HG02623 (cell line): ENCODE data around the gene HTT.

Source experiments
- ATAC-seq: cut with Tn5 transposase; IDR thresholded peaks from one replicate; pipeline ENCODE4 v1.9.1; 2021; ENCODE audit warnings: moderate library complexity; ENCODE audit not compliant: unreplicated experiment

The HTT gene

DNA sequence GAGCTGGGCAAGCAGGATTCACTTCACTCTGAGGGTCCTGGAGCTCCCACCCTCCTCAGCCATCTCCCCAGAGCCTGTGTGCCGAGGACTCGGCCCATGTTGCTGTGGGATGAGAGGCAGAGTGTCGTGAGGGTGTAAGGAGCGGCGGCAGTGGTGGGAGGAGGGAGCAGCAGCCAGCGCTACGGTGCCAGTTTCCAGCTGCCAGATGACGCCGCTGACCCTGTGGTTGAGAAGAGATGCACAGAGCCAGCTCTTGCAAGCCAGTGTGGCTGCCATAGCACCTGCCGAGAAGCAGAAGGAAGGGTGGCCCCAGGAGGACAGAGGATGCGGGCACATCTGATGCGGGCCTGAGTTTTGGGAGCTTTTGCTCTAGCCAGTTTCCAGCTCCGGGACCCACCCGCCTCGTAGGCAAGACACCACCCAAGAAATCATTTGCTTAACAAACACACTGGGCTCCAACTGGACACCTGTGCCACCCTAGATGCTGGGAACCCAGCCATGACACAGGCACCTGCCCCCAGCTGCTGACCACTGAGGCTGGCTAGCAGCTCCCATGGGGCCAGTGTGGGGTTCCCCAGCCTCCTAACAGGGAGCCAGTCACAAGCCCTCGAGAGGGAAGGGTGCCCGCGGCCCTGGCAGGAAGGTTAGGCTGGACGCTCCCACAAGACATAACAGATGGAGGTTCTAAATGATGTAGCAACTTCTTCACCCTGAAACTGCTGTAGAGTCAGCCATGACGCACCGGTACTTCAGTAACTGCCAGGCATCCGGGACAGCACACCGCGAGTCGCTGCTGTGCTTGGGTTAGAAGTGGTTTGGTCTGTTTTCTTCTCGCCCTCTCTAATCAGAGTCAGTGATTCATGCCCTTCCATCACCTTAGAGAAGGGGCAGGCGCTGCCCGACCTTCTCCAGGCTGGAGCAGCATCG, 183.3 kb downstream of the HTT start:
- ATAC-seq: no peak

DNA sequence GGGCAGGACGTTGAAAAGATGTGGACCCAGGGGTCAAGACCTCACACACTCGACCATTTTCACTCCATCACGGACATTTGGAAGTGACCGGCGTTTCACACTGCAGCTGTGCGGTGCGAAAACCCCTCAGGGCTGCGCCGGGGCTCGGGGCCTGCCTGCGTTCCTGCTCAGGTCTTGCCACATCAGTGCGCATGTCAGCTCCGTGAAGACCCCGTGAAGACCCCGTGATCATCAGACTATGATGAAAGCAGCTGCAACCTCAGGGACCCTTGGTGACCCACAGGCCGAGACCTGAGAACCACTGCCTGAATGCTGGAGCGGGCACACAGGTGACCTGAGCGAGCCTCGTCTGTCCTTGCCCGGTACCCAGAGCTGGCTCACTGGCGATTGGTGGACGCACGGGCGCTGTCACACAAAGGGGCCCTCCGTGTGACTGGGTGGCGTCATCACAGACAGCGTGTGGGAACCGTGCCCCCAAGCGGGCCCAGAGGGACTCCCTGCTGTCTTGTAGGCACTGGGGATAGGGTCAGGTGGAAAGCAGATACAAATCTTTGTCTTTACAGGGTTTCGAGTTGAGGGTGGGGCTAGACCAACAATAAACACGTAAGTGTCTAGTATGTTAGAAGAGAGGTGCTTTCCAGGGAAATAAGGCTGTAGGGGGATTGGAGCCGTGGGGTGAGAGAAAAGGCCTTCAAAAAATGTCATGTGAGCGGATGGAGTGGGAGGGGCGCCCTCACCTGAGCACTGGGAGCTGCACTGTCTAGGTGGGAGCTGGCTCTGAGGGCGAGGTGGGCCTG, 187.1 kb downstream of the HTT start:
- no peak for ATAC-seq

DNA sequence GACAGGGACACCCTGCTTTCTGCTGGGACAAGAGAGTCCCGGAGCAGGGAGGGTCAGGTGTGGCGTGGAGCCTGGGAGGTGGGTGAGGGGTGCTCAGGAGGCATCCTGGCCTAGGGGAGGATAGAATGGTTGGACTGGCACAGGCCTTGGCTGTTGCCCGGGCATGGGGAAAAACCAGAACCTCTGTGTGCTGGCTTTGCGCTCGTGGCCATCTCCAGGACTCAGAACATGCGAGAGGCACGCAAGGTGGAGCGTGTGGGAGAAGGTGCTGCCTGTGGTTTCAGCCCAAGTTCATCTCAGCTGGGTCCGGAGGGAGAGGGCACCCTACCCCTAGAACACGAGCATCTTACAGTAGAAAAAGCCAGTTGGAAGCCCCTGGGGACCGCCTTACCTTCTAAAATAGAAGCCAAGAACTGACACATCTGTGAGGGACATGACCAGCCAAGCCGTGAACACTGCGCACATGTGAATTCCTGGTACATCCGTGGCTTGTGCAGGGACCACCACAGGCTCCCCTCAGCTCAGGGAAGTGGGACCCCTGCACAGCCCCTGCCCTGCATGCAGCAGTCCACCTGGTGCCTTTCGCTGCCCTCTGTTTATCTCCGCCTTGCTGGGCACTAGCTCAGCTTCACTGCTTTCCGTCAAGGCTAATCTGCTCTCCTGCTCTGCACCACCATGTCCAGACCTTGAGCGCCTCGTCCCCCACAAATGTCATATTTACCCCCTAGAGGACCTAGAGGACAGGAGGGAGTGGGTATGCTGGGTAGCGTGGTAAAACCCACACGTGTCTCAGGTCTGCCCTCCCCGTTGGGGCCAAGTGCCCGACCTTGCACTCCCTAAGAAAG, 187.9 kb downstream of the HTT start:
- no peak for ATAC-seq

DNA sequence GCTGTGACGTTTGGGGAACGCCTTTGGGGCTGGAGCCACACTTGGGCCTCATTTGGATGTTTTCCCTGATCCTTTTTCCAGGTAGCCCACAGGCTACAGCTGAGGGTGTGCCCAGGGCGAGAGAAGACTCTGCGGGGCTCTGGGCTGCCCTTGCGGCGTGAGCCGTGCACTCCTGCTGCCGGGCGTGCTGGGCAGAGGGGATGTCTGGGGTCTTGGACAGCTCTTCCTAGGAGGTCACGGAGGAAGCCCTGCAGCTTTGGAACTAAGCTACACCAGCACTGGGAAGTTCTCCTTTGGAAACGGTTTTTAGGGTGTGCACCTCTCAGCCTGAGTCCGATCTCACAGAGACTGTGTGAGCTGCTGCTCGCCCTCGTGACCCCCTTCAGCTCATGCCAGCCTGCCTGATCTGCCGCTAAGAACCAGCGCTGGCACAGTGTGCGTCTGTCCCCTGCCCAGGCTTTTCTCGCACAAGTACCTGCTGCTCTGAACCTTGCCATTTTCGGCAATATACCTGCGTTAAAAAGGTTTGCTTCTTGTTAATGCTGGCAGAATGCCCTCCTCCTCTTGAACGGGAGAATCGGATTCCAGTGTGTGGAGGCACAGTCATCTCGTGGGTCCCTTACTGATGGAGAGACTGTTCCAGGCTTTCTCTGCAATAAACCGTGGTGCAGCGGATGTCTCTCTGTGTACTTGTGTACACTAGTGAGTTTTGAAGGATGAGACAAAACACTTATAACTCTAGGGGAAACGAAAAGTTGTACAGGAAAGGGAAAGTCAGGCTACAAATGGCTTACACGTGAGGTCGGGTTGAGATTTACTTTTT, 188.8 kb downstream of the HTT start:
- no peak for ATAC-seq

DNA sequence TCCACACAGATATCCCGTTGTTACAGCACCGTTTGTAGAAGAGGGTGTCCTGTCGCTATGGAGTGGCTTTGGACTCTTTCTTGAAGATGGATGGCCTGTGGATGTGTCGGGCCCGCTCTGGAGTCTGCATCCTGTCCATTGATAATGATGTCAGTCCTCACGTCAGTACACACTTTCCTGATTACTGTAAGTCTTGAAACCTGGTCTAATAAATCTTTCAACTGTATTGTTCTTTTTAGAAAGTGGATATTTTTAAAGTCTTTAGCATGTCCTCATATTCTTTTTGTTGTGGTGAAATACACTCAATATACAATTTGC, 189.4 kb downstream of the HTT start:
- ATAC-seq: no peak

DNA sequence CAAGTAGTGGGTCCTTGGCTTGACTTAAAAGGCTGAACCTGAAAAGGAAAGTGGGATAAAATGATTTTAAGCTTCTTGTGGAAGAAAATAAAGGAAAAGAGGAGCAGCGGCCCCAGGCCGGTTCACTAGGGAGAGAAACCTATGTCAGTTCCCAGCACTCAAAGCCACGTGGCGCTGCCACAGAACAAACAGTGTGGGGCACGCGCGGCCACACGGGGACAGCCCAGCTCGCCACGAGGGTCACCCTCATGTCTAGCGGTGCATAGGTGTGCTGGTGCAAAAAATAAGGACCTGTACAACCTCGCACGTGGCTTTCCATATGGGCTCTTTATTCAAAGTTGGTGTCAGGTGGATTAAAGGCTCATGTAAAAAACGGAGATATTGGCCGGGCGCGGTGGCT, 191.6 kb downstream of the HTT start:
- ATAC-seq: no peak

DNA sequence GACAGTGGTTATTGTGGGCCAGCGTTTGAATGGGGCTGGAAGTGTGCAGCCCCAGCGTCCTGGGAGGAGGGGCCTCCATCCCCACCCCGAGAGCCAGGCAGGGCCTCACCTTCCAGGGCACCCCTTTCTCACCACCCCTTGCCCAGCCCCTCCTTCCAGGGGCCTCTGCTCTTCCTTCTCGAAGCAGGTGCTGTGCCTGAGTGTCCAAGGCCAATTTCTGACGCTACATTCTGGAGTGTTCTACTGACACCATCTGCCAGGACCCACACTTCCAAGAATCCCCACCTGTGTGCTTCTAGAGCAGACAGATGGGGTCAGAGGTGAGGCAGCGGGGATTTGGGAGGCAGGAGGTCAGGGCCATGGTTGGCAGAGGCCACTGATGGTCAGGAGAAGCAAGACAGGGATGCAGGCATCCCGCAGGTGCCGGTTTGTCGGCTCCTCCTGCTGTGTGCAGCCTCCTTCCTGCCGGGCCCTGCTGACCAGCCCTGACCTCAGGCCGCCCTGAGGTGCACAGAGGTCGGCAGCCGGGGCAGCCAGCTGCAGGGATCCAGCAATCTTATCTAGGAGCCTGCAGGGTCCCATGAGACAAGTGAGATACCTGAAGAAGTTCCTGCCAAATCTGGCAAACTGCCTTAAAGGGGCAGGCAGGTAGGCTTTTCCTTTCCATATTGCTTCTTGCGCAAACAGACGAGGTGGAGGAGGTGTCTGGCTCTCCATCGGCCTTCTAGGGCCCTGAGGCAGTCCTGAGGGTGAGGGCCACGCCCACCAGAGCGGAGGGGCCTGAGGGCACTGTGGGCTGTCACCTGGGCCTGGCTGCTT, 193.3 kb downstream of the HTT start:
- no peak for ATAC-seq

DNA sequence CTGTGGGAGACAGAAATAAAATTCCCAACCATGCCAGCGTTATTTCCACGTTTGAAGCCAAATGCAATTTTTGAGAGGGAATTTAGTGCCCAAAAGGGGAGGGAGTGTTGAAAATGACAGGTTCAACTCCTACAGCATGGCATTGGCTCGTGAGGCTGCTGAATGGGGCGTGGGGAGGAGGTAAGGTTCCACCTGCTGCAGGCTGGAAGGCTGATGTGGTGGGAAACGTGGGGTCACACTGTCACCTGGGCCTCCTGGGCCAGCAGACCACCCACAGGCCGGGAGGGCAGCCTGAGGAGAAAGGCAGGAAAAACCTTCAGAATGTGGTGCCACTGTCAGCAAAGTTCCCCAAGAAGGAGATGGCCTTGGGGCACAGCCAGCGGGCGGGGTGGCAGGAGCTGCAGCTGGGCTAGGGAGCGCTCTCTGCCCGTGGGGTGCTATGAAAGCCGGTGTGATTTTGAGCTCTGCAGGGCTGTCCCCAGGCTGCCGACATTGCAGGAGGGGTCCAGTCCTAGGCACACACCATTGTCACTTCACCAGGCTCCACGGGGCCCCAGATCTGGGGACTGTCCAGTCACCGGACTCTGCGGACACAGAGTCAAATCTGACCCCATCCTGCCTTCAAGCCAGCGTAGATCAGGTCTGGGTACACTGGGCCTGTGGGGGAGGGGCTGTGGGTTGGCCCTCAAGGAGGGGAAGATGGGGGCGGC, 194.1 kb downstream of the HTT start:
- ATAC-seq: no peak

DNA sequence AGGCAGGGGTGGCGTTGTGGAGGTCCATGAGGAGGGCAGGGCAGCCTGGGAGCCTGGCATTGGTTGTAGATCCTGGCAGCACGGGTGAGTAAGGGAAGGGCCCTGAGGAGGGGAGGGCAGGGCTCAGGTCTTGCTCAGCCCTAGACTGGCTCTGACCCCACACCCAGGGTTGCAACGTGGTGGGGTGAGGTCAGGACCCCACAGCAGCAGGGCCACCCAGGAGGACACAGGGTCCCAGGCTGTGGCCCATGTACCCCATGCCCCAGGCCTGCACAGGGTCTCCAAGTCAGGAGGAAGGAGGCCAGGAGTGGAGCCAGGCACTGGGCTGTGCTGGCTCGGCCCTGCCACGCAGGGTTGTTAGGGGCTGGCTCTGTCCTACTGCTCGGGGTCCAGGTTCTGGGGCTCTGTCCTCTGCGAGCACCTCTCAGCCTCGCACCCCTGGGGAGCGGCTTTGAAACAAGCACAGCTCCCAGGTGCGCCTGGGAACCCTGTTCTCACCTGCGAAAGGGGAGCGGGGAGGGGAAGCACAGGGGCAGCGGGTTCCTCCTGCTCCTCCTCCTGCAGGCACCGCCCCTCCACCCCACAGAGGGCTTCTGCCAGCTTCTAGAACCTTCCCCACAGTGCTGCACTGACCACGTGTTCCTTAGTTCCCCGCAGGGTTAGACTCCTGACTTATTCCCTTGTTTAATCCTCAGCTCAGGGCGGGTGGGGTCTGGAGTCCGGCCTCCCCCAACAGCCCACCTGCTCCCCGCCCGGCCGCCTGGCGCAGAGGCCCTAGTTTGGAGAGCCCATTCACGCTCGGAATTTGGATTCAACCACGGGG, 194.8 kb downstream of the HTT start:
- no peak for ATAC-seq

DNA sequence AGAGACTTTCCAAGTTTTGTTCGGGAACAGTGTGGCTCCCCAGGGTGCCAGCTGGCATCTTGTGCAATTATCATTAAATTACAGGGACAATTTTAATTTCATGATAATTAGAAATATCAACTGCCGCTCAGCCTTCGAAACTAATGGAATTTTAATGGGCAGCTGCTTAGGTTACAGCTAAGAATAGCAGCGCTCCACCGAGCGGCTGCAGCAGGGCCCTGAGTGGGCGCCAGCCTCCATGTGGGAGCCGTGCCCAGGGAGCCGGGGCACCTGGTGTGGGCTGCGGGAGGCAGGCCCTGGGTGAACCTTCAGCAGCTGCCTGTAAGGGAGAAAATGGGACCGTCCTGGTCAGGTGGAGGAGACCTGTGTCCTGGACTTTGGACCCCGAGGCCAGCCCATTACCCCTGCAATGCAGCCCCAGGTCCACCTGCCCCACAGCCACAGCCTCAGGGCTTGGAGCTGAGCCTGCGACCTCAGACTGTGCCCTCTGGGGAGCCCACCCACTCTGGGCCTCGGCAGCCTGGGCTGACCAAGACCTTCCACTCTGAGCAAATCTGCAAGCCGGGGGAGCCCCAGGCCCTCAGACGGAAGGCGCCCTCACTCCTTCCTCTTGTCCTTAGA, 195.6 kb downstream of the HTT start:
- ATAC-seq: no peak

DNA sequence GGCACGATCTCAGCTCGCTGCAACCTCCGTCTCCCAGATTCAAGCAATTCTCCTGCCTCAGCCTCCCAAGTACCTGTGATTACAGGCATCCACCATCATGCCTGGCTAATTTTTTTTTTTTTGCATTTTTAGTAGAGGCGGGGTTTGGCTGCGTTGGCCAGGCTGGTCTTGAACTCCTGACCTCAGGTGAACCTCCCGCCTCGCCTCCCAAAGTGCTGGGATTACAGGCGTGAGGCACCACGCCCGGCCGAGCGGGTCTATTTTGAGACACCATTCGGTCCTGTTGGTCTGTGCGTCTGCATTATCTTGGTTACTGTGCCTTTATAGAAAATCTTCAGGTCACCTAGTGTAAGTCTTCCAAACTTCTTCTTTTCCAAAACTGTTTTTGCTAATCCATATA, 196.7 kb downstream of the HTT start:
- ATAC-seq: no peak

DNA sequence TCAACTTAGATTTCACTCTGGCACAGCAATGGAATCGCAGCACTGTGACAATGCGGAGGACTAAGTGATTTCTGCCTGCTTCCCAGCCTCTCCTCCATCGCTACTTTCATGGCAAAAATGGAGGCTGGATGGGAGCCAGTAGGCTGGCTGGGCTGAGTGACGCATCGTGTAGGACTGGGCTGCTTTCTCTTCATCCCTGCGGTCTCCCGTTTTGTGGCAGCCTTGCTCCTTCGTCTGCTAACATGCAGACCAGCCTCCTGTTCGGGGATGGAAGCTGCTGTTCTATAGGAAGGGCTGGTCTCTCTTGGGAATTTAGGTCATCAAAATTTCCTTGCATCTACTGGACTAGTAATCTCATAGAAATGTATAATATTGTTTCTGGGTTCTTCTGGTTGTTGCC, 202.5 kb downstream of the HTT start:
- ATAC-seq: no peak

DNA sequence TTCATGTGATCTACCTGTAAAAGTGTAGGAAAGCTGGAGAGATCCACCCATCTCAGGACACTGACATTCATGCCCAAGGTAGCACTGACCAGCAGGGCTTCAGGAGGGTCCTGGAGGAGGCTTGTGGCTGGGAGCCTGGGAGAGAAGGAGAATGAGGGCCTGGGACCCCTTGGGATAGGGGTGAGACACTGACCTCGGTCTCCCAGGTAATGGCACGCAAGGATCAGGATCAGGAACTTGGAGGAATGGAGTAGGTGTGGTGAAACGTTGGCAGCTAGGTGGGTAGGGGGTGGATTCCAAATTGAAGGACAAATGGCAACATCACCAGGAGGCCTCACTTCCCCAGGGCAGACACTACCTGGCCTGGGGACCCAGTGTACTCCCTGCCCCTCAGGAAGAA, 206.0 kb downstream of the HTT start:
- no peak for ATAC-seq

DNA sequence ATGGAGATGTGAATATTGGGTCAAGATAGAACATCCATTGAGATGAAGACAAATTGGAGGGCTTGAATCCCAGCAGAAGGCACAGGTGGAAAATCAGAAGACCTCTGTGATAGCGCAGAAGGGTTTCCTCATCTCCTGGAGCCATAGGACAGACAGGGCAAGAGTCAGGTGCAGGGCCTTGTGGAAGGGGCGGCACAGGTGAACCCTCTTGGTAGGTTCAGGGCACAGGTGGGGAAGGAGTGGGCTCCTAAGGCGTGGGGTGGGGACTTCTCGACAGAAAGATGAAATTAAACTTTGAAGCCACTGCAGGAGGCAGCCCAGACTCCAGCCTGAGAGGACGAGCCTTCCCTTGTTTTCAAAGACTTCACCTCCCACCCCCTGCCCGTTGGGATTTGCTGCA, 209.0 kb downstream of the HTT start:
- no peak for ATAC-seq

DNA sequence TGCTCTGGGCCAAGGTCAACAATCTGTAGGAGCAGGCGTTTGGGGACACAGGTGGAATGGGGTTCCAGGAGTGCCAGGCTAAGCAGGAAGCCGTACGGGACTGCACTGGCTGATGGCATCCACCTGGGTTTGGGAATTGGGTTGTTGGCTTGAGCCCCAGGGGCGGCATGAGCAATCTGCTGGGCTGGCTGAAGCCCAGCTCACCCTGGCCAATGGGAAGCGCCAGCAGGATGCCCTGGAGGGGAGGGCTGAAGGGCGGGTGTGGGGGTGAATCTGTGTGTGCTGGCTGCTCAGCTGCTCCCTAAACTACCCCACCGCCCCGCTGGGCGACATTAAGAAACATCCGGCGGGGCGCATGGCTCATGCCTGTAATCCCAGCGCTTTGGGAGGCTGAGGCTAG, 209.4 kb downstream of the HTT start:
- ATAC-seq: no peak

DNA sequence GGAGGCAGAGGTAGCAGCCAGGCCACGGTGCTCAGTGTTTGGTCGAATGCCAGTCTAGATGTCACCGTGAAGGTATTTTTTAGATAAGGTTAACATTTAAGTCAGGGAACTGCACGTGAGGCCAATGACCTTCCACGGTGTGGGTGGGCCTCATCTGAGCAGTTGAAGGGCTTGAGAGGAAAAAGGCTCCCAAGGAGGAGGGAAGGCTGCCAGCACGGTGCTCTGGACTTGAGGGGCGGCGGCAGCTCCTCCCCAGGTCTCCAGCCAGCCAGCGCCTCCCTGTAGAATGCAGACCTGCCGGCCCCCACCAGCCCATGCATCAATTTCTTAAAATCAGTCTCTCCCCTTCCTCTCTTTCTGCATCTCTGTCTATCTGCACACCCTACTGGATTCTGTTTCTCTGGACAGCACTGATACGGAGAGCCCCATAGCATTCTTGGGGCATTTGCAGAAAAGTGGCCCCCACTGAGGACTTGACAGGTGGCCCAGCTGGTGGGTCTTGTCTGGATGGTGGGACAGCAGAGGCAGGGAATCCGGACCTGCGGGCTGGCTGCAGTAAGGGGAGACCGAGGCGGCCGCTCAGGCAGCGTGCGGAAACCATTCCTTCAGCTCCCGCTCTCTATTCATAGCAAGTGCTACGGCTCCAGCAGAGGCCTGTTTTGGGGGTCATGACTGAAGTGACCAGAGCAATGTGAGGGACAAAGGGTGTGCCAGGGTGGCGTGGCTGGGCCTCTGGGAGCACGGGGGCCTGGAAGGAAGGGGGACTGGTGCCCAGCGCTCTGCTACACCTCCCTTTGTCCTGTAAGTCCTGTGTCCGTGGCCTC, 210.5 kb downstream of the HTT start:
- ATAC-seq: no peak
